ENCODE data around the gene NEU4. TPM values are rescaled to one million over a fixed set of nuclear protein-coding genes. Genes with fewer than 3 reads are reported as not detected.

Gene NEU4
- total and polyA plus RNA-seq, 5 experiments from 2014 or later, result not detected

DNA sequence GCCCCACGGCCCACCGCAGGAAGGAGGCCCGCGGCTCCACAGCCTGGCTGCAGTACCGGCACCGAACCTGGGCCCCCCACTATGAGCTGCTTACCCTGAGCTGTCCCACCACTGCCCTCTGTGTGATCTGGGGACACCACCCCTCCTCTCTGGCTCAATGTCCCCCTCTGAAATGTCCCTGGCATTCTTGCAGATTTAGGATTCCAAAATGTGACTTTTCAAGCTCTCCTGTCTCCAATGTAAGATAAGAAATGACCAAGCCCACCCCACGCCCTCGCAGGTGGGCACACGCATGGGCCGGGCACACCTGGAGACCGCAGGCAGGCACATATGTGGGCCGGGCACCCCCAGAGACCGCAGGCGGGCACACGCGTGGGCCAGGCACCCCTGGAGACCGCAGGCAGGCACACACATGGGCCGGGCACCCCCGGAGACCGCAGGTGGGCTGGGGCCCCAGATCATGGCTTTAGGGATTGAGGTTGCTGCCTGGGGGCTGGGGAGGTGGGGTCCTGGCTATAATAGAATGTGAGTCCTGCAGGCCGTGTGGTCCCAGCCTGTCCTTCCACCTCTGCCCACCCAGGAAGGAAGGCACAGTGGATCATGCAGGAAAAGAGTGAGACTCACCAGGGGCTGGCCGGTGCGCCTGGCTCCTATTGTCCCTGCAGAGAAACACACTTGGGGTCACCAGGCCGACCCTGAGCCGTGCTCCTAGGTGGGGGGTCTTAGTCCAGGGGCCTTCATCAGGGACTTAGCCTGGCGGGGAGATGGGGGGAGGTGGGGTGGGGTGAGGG, 42.5 kb downstream of the NEU4 start:
- no peaks in the 10 kb centered on the region for H3K9me3 Mint-ChIP-seq
- H3K27me3 Mint-ChIP-seq, result no peaks in the 10 kb centered on the region
- no peaks in the 10 kb centered on the region for H3K36me3 Mint-ChIP-seq
- H3K27ac Mint-ChIP-seq, result no peak overlapping the region
- DNase-seq (no peak), ATAC-seq (no peak)
- POLR2A ChIA-PET, result interaction anchor here (0.5 kb wide), 1 partner anchor 11 kb away, joined by 4 read pairs; no protein-coding TSS in a partner anchor
- peaks cover 0 to 3% (median under 1%) of the 10 kb centered on the region in 4 donors for H3K4me1 Mint-ChIP-seq
- H3K4me3 Mint-ChIP-seq, result no peak overlapping the region

DNA sequence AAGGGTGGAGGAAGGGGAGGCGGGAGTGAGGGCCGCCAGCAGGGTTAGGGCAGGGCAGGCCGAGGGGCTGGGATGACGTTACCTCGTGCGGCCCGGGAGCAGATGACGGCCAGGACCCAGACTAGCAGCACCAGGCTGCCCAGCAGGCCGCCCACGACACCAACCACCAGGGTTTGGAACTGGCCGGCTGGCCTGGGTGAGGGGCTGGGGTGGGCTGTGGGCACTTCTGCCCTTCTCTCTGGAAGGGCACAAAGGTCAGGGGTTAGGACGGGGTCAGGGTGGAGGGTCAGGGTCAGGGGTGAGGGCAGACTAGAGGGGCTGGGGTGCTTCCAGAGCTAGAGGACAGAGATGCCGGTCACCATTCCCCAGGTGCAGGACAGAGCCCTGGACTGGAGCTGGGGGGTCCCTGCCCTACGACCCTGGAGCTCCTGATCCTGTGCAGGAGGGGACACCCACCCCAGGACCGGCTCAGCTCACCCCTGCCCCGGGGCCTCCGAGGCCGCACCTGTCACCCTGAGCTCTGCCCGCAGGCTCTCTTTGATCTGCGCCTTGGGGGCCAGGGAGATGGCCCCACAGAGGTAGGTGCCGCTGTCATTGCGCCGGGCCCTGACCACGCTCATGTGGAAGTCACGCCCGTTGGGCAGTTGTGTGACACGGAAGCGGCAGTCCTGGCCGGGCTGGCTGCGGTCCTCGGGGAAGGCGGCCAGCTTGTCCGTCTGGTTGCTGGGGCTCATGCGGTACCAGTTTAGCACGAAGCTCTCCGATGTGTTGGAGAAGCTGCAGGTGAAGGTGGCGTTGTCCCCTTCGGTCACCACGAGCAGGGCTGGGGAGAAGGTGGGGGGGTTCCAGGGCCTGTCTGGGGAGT, 43.4 kb downstream of the NEU4 start:
- DNase-seq (no peak), ATAC-seq (no peak)
- Mint-ChIP-seq H3K4me1 (peaks cover 0 to 3% (median 0%) of the 10 kb centered on the region in 4 donors), H3K36me3 (no peaks in the 10 kb centered on the region), H3K4me3 (no peak overlapping the region), H3K27me3 (no peaks in the 10 kb centered on the region), H3K27ac (peak overlapping the region in 1 of 10 donors; percentile 22), H3K9me3 (no peaks in the 10 kb centered on the region)
- POLR2A ChIA-PET, result no interaction called here

DNA sequence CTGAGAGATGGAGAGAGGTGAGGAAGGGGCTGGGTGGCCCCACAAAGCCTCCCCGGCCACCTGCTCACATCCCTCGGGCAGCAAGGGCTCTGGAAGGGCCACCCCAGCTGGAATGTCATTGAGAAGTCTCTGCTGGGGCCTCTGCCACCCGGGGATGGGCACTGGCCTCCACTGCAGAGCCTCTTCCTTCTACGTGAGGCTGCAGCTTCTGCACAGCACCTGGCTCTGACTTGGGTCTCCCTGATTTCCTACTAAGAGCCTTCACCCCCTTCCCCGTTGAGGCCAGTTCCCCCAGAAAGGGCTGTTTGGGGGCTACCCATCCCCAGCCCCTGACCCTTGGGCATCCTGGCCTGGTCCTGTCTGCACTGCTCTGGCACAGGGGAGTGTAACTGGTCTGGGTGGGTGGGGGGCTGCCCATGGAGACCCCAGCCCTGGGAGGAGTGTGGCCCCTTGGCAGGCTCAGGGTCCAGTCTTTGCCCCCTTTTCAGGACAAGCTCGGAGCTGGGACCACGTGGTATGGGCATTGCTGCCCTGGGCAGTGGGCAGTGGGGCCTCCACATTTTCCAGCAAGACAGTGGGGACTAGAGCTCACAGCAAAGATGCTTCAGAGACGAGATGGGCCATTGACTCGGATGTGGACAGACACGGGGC, 44.1 kb downstream of the NEU4 start:
- ATAC-seq, result no peak
- Mint-ChIP-seq H3K27me3 (no peaks in the 10 kb centered on the region), H3K4me1 (peaks cover 0 to 5% (median 3%) of the 10 kb centered on the region in 4 donors), H3K4me3 (no peak overlapping the region), H3K9me3 (no peaks in the 10 kb centered on the region), H3K36me3 (no peaks in the 10 kb centered on the region), H3K27ac (peak overlapping the region in 1 of 10 donors; percentile 22)
- peak in 1 of 10 donors; percentile 11 for DNase-seq
- POLR2A ChIA-PET, result no interaction called here

DNA sequence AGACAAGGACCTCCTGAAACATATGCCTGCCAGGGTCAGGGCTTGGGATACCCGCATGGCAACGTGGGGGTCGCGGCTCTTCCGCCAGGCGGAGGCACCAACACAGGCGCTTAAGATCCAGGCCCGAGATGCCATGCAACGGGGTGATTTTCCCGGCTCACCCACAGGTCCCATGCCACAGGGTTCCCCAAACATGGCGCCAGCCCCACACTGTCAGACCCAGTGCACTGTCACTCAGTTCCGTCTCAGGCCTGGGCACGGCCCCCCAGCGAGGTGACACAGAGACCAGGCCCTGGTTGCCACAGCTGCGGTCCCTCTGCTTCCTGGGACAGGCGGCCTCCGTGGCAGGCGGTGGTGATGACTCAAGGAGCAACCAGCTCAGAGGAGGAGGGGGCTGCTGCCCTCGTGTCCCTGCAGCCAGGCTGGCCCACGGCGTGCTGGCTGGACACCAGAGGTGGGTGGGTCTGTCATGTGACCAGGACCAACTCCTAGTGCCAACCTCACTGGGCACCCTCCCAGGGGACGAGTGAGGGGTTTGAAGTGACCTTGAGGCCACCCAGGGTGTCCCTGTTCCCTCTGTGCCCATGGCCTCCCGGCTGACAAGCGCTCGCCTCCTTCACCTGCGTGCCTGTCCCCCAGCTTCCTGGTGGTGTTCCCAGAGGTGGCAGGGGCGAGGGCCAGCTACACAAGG, 44.8 kb downstream of the NEU4 start:
- ATAC-seq (no peak), DNase-seq (no peak)
- H3K36me3 Mint-ChIP-seq, result no peaks in the 10 kb centered on the region
- no peaks in the 10 kb centered on the region for H3K9me3 Mint-ChIP-seq
- peaks cover 0 to 9% (median 7%) of the 10 kb centered on the region in 4 donors for H3K4me1 Mint-ChIP-seq
- no peaks in the 10 kb centered on the region for H3K27me3 Mint-ChIP-seq
- POLR2A ChIA-PET, result no interaction called here
- H3K27ac Mint-ChIP-seq, result no peak overlapping the region
- no peak overlapping the region for H3K4me3 Mint-ChIP-seq

DNA sequence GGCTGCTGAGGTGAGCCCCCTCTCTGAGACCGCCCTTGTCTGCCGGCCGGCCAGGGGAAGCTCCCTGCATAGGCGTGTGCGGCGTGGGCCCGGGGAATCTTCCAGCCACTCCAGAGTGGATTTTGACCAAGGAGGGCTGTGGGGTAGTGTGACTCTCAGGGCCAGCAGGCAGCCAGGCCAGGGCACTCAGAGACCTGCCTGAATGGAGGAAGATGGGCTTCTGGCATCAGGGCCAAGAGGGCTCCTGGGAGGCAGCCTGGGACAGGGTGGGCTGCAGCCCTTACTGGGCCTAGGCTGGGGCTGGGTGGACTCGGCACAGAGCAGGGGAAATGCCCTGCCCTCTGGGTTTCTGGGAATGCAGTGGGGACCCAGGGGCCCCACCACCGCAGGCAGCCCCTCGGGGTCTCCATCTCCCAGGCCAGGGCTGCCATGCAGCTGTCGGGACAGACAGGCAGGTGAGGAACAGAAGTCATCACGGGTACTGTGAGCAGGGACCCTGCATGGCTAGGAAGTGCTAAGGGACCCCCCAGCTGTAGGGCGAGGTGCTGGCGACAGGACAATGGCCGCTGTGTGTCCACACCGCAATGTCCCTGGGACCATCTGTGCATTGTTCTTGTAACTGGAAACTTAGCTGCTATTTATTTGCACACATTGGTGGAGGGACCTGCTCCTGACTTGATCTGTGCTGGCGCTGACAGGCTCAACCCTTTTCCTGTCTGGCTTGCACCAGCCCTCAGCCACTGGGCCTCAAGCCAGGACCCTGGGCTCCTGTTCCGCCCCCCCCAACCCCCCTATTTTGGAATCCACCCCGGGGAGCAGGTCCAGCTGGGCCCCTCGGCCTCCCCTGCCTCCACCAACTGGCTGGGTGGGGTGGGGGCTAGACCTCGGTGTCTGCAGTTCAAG, 45.6 kb downstream of the NEU4 start:
- POLR2A ChIA-PET, result no interaction called here
- Mint-ChIP-seq H3K4me1 (peaks cover 1 to 13% (median 10%) of the 10 kb centered on the region in 4 donors), H3K9me3 (no peaks in the 10 kb centered on the region), H3K36me3 (no peaks in the 10 kb centered on the region), H3K27ac (no peak overlapping the region), H3K4me3 (no peak overlapping the region), H3K27me3 (no peaks in the 10 kb centered on the region)
- ATAC-seq, result no peak
- peak in 1 of 10 donors; percentile 27 for DNase-seq

DNA sequence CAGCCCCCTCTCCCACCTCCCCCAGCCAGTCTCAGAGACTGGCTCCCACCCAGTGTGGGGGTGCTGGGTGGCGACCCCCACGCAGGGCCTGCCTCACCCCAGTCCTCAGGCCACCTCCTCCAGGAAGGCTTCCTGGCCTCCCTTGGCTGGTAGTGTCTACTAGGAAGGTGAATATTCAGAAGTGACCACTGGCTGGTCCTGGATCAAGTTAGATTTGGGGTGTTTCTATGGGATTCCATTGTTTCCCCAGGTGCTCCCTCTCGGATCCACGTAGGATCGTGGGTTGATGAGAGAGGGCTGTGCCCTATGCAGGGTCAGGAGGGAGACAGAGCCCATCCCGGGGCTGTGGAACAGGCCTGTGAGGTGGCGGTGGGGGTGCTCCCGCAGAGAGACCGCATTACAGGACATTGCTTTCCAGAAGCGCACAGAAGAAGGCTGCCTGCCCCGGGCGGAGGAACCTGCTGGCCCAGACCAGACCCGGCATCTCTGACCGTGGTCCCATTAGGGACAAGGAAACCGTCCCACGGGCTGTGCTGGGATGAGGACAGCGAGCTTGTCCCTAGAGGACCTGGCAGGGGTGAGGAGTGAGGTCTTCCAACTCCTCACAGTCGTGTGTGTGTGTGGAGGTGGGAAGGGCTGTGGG, 46.4 kb downstream of the NEU4 start:
- POLR2A ChIA-PET, result no interaction called here
- Mint-ChIP-seq H3K27ac (peak overlapping the region in 1 of 10 donors; percentile 69), H3K4me1 (peaks cover 4 to 19% (median 15%) of the 10 kb centered on the region in 4 donors), H3K36me3 (no peaks in the 10 kb centered on the region), H3K27me3 (peaks cover 0 to 1% (median 0%) of the 10 kb centered on the region in 5 donors), H3K9me3 (no peaks in the 10 kb centered on the region), H3K4me3 (no peak overlapping the region)
- peak in 1 of 10 donors; percentile 42 for DNase-seq
- no peak for ATAC-seq

DNA sequence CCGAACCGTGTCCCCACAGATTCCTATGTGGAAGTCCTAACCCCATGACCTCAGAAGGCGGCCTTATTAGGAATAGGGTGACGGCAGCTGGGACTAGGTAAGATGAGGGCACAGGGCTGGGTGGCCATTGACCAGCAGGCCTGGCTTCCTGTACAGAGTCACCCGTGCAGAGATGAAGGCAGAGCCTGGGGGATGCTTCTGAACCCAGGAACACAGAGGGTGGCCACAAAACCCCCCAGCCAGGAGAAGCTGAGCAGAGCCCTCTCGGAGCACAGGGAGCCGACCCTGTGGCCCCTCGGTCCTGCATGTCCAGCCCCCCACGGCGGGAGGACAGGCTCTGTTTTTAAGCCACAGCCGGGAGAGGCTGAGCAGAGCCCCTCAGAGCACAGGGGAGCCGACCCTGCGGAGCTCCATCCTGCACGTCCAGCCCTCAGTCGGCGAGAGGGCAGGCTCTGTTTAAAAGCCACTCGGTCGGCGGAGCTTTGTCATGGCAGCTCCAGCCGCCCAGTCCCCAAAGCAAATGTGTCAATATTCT, 47.0 kb downstream of the NEU4 start:
- H3K27me3 Mint-ChIP-seq, result peaks cover 0 to 3% (median under 1%) of the 10 kb centered on the region in 5 donors
- H3K4me3 Mint-ChIP-seq, result peak overlapping the region in 1 of 10 donors; percentile 62
- H3K27ac Mint-ChIP-seq, result peak overlapping the region in 1 of 10 donors; percentile 69
- no peak for DNase-seq
- ATAC-seq, result no peak
- no peaks in the 10 kb centered on the region for H3K9me3 Mint-ChIP-seq
- POLR2A ChIA-PET, result no interaction called here
- H3K4me1 Mint-ChIP-seq, result peaks cover 4 to 21% (median 15%) of the 10 kb centered on the region in 4 donors
- no peaks in the 10 kb centered on the region for H3K36me3 Mint-ChIP-seq

DNA sequence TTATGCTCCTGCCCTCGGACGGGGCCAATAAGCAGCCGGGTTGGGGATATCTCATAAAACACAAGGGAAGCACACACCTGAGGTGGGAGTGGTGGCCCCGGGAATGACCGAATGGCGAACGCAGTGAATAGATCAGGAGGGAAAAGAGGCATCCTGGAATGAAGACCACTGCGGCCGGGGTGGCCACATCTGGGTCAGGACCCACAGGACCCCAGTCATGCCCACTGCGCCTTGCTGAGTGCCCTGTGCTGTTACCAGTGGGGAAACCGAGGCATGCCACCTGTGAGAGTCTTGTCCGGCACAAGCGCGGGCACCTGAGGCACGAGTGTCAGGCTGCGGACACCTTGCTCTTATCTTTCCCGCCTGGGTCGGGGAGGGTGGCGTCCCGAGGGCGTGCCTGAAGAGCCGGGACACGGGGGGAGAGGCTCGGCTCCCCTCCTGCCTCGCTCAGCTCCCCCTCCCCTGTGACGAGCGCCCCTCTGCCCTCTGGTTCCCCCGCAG, 48.1 kb downstream of the NEU4 start:
- peaks cover 8 to 32% (median 23%) of the 10 kb centered on the region in 4 donors for H3K4me1 Mint-ChIP-seq
- no peaks in the 10 kb centered on the region for H3K36me3 Mint-ChIP-seq
- POLR2A ChIA-PET, result no interaction called here
- peak overlapping the region in 3 of 10 donors; percentile 60 to 74 (median 73) for H3K27ac Mint-ChIP-seq
- no peak for ATAC-seq
- no peak for DNase-seq
- peaks cover 10 to 15% (median 11%) of the 10 kb centered on the region in 5 donors for H3K27me3 Mint-ChIP-seq
- no peaks in the 10 kb centered on the region for H3K9me3 Mint-ChIP-seq
- peak overlapping the region in 2 of 10 donors; percentile 39 to 62 for H3K4me3 Mint-ChIP-seq

DNA sequence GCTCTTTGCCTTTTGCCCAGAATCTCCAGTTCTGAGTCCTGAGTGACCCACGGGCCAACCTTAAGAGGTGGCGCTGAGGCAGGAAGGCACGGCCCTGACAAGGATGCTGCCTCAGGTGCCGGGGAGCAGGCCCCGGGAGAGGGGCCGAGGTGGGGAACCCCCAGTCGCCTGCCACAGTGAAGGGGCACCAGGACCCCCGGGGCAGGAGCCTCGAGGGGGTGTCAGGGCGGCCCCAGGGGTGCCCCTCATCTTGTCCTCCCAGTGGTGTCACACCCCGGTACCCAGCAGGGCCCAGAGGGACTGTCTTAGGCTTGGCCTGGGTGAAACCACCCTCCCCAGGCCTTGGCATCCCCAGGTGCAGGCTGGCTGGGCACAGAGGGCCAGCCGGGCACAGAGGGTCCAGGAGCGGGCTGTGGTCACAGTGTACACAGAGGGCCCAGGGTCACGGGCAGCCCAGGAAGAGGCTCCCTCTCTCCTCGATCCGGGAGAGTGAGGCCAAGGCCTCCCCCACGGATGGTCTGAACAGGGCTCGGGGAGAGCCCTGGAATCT, 48.7 kb downstream of the NEU4 start:
- Mint-ChIP-seq H3K36me3 (no peaks in the 10 kb centered on the region), H3K9me3 (no peaks in the 10 kb centered on the region), H3K27ac (peak overlapping the region in 4 of 10 donors; percentile 4 to 81 (median 48)), H3K27me3 (peaks cover 10 to 18% (median 16%) of the 10 kb centered on the region in 5 donors), H3K4me3 (peak overlapping the region in 9 of 10 donors; percentile 24 to 85 (median 57)), H3K4me1 (peaks cover 8 to 32% (median 23%) of the 10 kb centered on the region in 4 donors)
- POLR2A ChIA-PET, result no interaction called here
- ATAC-seq (no peak), DNase-seq (no peak)

DNA sequence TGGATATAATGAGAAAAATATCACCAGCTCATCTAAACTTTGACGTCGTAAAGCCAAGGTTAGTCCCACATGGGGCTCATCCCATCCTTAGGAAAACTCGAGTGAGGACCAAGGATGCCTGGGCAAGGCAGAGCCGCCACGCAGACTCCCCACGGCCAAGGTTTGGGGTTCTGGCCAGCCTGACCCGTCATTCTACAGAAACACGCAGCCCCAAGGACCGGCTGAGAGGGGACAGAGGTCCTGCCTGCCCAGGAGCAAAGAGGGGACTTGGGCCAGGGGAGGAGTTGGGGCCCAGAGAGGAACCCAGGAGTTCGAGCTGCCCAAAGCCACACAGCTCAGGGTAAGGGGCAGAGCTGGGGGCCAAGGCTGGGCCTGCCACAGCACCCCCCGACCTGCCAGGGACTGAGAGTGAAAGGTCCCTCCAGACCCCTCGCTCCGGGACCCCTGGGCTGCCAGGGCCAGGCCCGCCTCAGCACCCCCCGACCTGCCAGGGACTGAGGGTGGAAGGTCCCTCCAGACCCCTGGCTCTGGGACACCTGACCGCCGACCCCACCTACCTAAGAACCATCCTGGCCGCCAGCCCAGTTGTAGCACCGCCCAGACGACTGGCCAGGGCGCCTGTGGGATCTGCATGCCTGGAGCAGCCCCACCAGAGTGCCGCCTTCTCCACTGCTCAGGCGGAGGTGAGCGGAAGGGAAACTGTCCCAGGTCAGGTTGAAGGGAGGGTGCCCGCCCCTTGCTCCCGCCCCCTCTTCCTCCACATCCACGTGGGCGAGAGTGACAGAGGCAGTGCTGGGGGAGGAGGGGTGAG, 49.4 kb downstream of the NEU4 start, which contains the start of gene PDCD1:
Gene PDCD1 (minus strand): TSS at position 689 of the 811 bp plus-strand sequence. CDS start 56 bp downstream, at position 633.
- peaks cover 10 to 35% (median 27%) of the 10 kb centered on the region in 4 donors for H3K4me1 Mint-ChIP-seq
- H3K4me3 Mint-ChIP-seq, result peak within 1 kb of the TSS; percentile 73 to 93 (median 88)
- ATAC-seq, result peak; percentile 59 to 74
- POLR2A ChIA-PET, result no interaction called here
- peaks cover 10 to 24% (median 18%) of the 10 kb centered on the region in 5 donors for H3K27me3 Mint-ChIP-seq
- no peaks in the 10 kb centered on the region for H3K9me3 Mint-ChIP-seq
- DNase-seq, result peak in 2 of 10 donors; percentile 31 to 34
- no peaks in the 10 kb centered on the region for H3K36me3 Mint-ChIP-seq
- peak within 1 kb of the TSS; percentile 76 to 97 (median 86) for H3K27ac Mint-ChIP-seq
